HFF-Myc (cell line): ENCODE data around the gene ANKRD23.

Experiments used
- DNase-seq: peaks from one replicate; pipeline ENCODE4 v3.0.0-alpha.2; 2011; ENCODE audit warnings: low read depth; ENCODE audit errors: extremely low read depth
- H3K4me3 ChIP-seq: replicated peaks from 2 replicates; pipeline ENCODE4 v1.5.1; 2011; ENCODE audit warnings: low read depth, mild to moderate bottlenecking, control low read depth, low read length
- TF ChIP-seq, protein P1 (sequence below): IDR thresholded peaks from 2 replicates; pipeline ENCODE4 v1.5.1; 2012; ENCODE audit warnings: mild to moderate bottlenecking, low read depth, low read length, control low read depth; ENCODE audit errors: missing control alignments

Gene ANKRD23

DNA sequence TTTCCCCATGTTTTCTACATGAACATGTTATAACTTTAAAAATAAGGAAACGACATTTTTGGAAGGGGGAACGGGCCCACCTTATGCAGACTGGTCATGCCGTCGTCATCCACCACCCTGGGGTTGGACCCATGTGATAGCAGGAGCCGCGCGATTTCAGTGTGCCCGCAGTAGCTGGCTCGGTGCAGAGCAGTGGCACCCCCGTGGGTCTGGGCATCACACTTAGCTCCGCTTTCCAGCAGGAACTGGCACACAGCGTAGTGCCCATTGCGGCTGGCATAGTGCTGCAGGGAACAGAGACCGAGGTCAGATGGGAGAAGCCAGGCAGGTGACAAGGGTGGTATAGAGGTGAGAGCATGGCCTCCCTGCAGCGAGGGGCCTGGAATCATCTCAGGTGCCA lies 9.5 kb upstream of the ANKRD23 start:
- TF ChIP-seq, protein P1, sequence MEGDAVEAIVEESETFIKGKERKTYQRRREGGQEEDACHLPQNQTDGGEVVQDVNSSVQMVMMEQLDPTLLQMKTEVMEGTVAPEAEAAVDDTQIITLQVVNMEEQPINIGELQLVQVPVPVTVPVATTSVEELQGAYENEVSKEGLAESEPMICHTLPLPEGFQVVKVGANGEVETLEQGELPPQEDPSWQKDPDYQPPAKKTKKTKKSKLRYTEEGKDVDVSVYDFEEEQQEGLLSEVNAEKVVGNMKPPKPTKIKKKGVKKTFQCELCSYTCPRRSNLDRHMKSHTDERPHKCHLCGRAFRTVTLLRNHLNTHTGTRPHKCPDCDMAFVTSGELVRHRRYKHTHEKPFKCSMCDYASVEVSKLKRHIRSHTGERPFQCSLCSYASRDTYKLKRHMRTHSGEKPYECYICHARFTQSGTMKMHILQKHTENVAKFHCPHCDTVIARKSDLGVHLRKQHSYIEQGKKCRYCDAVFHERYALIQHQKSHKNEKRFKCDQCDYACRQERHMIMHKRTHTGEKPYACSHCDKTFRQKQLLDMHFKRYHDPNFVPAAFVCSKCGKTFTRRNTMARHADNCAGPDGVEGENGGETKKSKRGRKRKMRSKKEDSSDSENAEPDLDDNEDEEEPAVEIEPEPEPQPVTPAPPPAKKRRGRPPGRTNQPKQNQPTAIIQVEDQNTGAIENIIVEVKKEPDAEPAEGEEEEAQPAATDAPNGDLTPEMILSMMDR = no peak
- H3K4me3 ChIP-seq = no peak overlapping the region

DNA sequence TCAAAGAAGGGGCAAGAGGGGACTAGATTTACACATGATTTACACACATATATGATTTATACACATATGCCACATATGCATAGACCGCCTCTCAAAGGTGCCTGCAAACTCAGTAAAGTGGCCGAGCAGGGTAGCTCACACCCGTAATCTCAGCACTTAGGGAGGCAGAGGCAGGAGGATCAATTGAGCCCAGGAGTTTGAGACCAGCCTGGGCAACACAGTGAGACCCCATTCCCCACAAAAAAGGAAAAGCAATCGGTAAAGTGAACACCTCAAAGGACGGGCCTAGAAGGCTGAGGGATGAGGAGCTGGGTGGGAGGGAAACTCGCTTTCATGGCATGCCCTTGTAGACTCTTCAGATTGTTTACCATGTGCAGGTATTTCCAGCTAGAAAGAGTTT lies 8.8 kb upstream of the ANKRD23 start:
- DNase-seq = no peak
- H3K4me3 ChIP-seq = no peak overlapping the region
- TF ChIP-seq, protein P1 = no peak

More for the DNA sequence above, 9.5 kb upstream of the ANKRD23 start:
- DNase-seq = no peak

DNA sequence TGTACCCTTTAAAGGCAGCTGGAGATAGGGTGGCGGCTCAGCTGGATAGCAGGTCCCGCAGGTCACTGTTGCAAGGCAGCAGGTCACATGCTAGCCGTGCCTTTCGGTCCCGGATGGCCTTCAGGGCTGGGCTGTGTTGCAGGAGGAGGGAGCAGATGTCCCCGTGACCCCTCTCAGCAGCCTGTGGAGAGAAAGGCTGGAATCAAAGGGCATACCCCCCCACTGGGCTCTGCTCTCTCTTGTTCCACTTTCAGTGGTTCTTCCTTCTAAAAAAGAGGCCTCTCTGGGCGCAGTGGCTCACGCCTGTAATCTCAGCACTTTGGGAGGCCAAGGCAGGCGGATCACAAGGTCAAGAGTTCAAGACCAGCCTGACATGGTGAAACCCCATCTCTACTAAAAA lies 4.4 kb upstream of the ANKRD23 start:
- TF ChIP-seq, protein P1 = no peak
- no peak for DNase-seq
- H3K4me3 ChIP-seq = no peak overlapping the region

DNA sequence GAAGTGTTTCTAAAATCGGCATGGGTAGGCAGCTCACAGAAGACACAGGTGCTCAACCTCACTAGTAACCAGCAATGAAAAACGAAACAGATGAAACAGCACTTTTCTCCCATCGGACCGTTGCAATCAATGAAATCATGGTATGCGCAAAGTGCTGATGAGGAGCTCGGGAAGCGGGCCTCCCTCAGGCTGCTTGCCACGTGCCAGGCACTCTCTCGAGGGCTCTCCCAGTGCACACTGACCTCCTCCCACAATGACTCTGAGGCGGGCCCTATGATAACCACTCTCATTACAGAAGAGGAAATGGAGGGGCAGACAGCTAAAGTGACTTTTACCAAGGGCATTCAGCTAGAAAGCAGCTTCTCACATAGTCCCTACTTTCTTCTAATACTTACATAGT lies 3.8 kb upstream of the ANKRD23 start:
- DNase-seq = no peak
- TF ChIP-seq, protein P1 = no peak
- H3K4me3 ChIP-seq = no peak overlapping the region

DNA sequence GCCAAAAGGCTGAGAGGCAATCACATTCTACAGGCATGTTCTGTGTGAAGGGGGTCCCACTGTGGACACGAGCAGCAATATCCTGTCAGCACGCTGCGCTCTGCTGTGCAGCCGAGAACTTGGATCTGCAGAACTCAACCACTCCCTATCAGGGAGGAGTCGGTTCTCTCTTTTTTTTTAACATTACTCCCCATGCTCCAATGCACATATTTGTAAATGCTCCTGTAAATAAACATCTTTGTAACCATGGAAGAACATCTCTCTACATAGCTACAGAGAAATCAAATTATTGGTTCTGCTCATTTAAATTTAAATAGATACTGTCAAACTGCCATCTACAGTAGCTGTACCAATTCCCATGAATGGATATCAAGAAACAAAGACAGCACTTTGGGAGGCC lies 3.0 kb upstream of the ANKRD23 start:
- DNase-seq = no peak
- no peak overlapping the region for H3K4me3 ChIP-seq
- TF ChIP-seq, protein P1 = no peak

DNA sequence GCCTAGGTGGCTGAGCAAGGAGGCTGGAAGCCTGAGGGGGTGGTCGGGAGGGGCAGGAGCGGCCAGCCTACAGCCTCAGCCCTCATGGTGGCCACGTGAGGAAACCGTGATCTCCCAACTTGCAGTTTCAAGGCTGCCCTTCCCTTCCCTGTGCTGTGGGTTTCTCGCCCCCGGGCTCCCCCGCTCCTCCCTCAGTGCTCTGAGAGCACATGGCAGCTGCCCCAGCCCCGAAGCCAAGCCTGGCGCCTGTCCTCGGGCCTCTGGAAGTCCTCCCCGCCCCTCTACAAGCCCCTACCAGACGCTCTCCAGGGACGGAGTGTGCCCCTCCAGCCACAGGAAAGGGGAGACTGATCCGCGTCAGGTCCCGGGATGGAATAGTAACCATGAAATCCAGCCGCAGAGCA lies 586 bp upstream of the ANKRD23 start:
- H3K4me3 ChIP-seq = no peak overlapping the region
- TF ChIP-seq, protein P1 = no peak

DNA sequence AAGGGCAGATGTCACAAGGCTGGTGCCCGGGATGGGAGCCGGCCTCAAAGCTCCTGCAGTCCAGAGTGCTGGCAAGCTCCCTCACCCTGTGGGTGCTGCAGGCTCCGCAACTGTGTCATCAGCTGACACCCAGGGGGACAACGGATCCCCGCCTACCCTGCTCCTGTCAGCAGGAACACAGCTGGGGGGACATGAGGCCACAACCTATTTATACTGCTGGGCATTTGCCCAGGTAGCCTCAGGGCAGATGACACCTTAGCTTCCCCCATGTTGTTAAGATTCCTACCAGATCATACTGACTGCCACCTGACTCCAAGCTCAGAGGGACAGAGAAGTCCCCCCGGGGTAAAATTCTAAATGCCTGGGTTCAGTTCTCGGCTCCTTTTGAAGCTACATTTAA lies 1.2 kb downstream of the ANKRD23 start:
- no peak for DNase-seq
- TF ChIP-seq, protein P1 = no peak
- H3K4me3 ChIP-seq = no peak overlapping the region

More for the DNA sequence above, 586 bp upstream of the ANKRD23 start:
- no peak for DNase-seq
